HCT116 (cell line): Measurements from ENCODE around the gene EVA1A. TPM values are rescaled to one million over a fixed set of nuclear protein-coding genes. Genes with fewer than 3 reads are reported as not detected.

Source experiments
- ATAC-seq: fragments of 200-7000 bp; cut with Tn5 transposase; 2 replicates; pipeline ENCODE4 v1.9.1; 2020; ENCODE audit warnings: mild to moderate bottlenecking, moderate library complexity
- BruUV-seq: library from RNA; stranded (reverse); fragments of 400-500 nt; replicated peaks from 2 replicates; lab custom pipeline; 2021; lab: Mats Ljungman, UMichigan
- CTCF ChIA-PET: fragments of 300-600 bp; sonication (Branson Sonifier 250); formaldehyde crosslinking; loops from one replicate; lab custom pipeline; 2021; ENCODE audit warnings: antibody characterized with exemption; lab: Charles Lee
- POLR2A ChIA-PET: fragments of 300-600, 350-600 bp; sonication (Branson Sonifier 250); formaldehyde crosslinking; loops from one replicate; lab custom pipeline; 2021; ENCODE audit warnings: antibody characterized with exemption; lab: Charles Lee
- RAD21 ChIA-PET, 2 experiments: fragments of 300-600 bp; sonication (Branson Sonifier 250); formaldehyde crosslinking; loops; one replicate each; lab custom pipeline; 2023; ENCODE audit warnings: low total read pairs in 2 of 2; ENCODE audit not compliant: uncharacterized antibody in 2 of 2, unreplicated experiment in 2 of 2, low non-redundant PET in 1 of 2; lab: Charles Lee
- DNase-seq: peaks from one replicate; pipeline ENCODE4 v3.0.0-alpha.2; 2010; ENCODE audit warnings: low read depth, low spot score
- H2AFZ ChIP-seq: fragments of 200-600 bp; shearing (Covaris generic), sonication (generic); 2 replicates; pipeline ENCODE4 v1.6.1; 2017; ENCODE audit warnings: low read depth, mixed run types, mixed read lengths, antibody characterized with exemption, low read length; ENCODE audit not compliant: poor library complexity, severe bottlenecking
- H3K27ac ChIP-seq: 2 replicates; pipeline ENCODE4 v1.5.1; 2012; ENCODE audit warnings: low read depth, low read length
- H3K27me3 ChIP-seq: fragments of 200-600 bp; sonication (generic); 2 replicates; pipeline ENCODE4 v1.6.1; 2016; ENCODE audit warnings: mixed run types, low read length, mixed read lengths; ENCODE audit not compliant: insufficient read depth
- H3K36me3 ChIP-seq, 2 experiments: fragments of 200-500 bp in 1 of 2; fragments of 200-600 bp in 1 of 2; sonication (Bioruptor generic) in 1 of 2; sonication (generic) in 1 of 2; 2 replicates each; pipeline versions ENCODE4 v1.5.1 to v1.6.1; 2014 to 2016; ENCODE audit warnings: low read length in 2 of 2, inconsistent platforms in 1 of 2, mixed read lengths in 1 of 2, mixed run types in 1 of 2; ENCODE audit not compliant: insufficient read depth in 2 of 2, control insufficient read depth in 1 of 2
- H3K4me1 ChIP-seq, 2 experiments: fragments of 200-600 bp in 1 of 2; sonication (generic) in 1 of 2; 2 replicates each; pipeline versions ENCODE4 v1.5.1 to v1.6.1; 2012 to 2017; ENCODE audit warnings: low read length in 2 of 2, inconsistent platforms in 1 of 2, mild to moderate bottlenecking in 1 of 2, mixed read lengths in 1 of 2, mixed run types in 1 of 2, moderate library complexity in 1 of 2; ENCODE audit not compliant: insufficient read depth in 2 of 2, control insufficient read depth in 1 of 2
- H3K4me2 ChIP-seq: fragments of 200-600 bp; sonication (generic); 2 replicates; pipeline ENCODE4 v1.6.1; 2017; ENCODE audit warnings: mixed run types, low read length, mixed read lengths
- H3K4me3 ChIP-seq, 2 experiments: fragments of 200-600 bp in 1 of 2; sonication (generic) in 1 of 2; replicated peaks in 1 of 2; 2 replicates each; pipeline ENCODE4 v1.5.1; 2011 to 2016; ENCODE audit warnings: low read length in 2 of 2, control low read depth in 1 of 2, low read depth in 1 of 2, mild to moderate bottlenecking in 1 of 2, mixed read lengths in 1 of 2, mixed run types in 1 of 2
- H3K79me2 ChIP-seq: fragments of 200-600 bp; sonication (generic); 2 replicates; pipeline ENCODE4 v1.6.1; 2017; ENCODE audit warnings: mild to moderate bottlenecking, mixed run types, low read length, moderate library complexity, mixed read lengths; ENCODE audit not compliant: insufficient read depth
- H3K9ac ChIP-seq: fragments of 200-600 bp; sonication (generic); 2 replicates; pipeline ENCODE4 v1.6.1; 2016; ENCODE audit warnings: low read length, mixed read lengths
- H3K9me2 ChIP-seq: fragments of 200-600 bp; sonication (generic), shearing (Covaris generic); 2 replicates; pipeline ENCODE4 v1.6.1; 2017; ENCODE audit warnings: mixed run types, mild to moderate bottlenecking, moderate library complexity; ENCODE audit not compliant: insufficient read depth
- H3K9me3 ChIP-seq, 2 experiments: fragments of 200-500 bp in 1 of 2; fragments of 200-600 bp in 1 of 2; sonication (Bioruptor generic) in 1 of 2; sonication (generic) in 1 of 2; 2 replicates each; pipeline ENCODE4 v1.6.1; 2014 to 2017; ENCODE audit warnings: low read length in 2 of 2, mixed read lengths in 2 of 2, inconsistent platforms in 1 of 2, low read depth in 1 of 2, mild to moderate bottlenecking in 1 of 2, mixed run types in 1 of 2, moderate library complexity in 1 of 2; ENCODE audit not compliant: control insufficient read depth in 1 of 2, insufficient read depth in 1 of 2
- H4K20me1 ChIP-seq: fragments of 200-600 bp; sonication (generic), shearing (Covaris generic); 2 replicates; pipeline ENCODE4 v1.6.1; 2017; ENCODE audit warnings: mixed run types, mild to moderate bottlenecking, moderate library complexity; ENCODE audit not compliant: insufficient read depth
- ELF1 ChIP-seq: IDR thresholded peaks from 2 replicates; pipeline ENCODE4 v1.6.1; 2012; ENCODE audit warnings: low read depth, borderline replicate concordance
- EZH2 ChIP-seq: fragments of 200-600 bp; sonication (generic); IDR thresholded peaks from 2 replicates; pipeline ENCODE4 v1.6.1; 2017; ENCODE audit warnings: antibody characterized with exemption, mixed run types
- FOSL1 ChIP-seq: IDR thresholded peaks from 2 replicates; pipeline ENCODE4 v1.6.1; 2012; ENCODE audit warnings: low read depth
- SRF ChIP-seq: IDR thresholded peaks from 2 replicates; pipeline ENCODE4 v1.6.1; 2012; ENCODE audit warnings: low read depth
- intact Hi-C: fragments of 100-400 bp; cut with micrococcal nuclease; formaldehyde crosslinking; loops from 2 replicates; pipeline ENCODE4 v1.10.0; 2022
- total RNA-seq: library from RNA; stranded (reverse); gene quantifications from one replicate; pipeline ENCODE4 v1.2.1, GENCODE V29; 2021; ENCODE audit not compliant: unreplicated experiment
- TF ChIP-seq, protein P1 (sequence below): IDR thresholded peaks from 2 replicates; pipeline ENCODE4 v1.6.1; 2012; ENCODE audit warnings: low read depth

The EVA1A gene
- total RNA-seq, 1 experiment from 2014 or later = 2.8 TPM

DNA sequence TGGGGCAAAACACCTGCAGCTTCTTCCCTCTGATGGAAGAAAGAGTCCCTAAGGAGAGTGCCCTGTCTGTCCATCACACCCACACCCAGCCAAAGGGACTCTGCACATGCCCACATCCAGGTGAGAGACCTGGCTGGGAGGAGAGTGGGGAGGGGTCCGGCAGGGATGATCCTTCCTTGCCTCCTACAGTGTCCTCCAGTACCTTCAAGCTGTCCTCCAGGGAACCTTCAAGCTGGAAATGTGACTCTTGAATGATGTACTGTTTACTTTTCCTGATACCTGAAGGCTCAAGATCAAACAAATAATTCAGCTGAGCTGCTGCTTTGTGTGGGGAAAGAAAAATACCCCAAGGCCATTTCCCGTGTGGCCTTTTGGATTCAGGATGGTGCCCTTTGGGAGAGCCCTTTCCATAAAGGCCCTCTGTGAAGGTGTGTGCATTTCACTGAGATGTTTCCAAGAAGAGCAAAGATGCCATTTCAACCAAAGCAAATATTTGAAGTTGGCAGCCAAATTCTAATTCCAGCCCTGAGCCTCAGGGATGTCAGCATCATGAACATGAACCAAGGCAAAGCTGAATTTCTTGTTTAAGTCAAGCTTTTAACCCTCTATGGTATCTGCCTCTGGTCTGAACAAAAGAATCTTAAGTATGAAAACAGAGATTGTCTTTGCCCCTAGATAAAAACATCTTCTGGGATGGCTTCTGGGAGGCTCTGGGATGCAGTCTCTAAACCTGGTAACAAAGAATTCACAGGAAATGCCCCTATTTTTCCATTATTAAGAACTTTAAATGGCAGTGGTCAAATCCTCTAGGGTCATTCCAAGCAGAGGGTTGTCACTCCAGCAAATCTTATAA lies 11.1 kb downstream of the EVA1A start:
- DNase-seq (no peak), ATAC-seq (no peak)
- Histone ChIP-seq H3K36me3 (no peaks in the 10 kb centered on the region), H3K27me3 (peaks cover 29% of the 10 kb centered on the region; the same call in 1 of the 2 replicates), H3K4me3 (no peak overlapping the region), H3K27ac (no peak overlapping the region), H4K20me1 (no peaks in the 10 kb centered on the region), H3K9ac (no peak overlapping the region), H3K4me2 (no peak overlapping the region), H3K4me1 (peaks cover 0 to 9% of the 10 kb centered on the region in 2 experiments; a peak in 2 of 4 replicates), H3K9me3 (no peaks in the 10 kb centered on the region), H3K9me2 (no peaks in the 10 kb centered on the region), H3K79me2 (no peaks in the 10 kb centered on the region), H2AFZ (no peak overlapping the region)
- TF ChIP-seq EZH2 (no peak), SRF (no peak), FOSL1 (no peak), ELF1 (no peak)
- TF ChIP-seq, protein P1, sequence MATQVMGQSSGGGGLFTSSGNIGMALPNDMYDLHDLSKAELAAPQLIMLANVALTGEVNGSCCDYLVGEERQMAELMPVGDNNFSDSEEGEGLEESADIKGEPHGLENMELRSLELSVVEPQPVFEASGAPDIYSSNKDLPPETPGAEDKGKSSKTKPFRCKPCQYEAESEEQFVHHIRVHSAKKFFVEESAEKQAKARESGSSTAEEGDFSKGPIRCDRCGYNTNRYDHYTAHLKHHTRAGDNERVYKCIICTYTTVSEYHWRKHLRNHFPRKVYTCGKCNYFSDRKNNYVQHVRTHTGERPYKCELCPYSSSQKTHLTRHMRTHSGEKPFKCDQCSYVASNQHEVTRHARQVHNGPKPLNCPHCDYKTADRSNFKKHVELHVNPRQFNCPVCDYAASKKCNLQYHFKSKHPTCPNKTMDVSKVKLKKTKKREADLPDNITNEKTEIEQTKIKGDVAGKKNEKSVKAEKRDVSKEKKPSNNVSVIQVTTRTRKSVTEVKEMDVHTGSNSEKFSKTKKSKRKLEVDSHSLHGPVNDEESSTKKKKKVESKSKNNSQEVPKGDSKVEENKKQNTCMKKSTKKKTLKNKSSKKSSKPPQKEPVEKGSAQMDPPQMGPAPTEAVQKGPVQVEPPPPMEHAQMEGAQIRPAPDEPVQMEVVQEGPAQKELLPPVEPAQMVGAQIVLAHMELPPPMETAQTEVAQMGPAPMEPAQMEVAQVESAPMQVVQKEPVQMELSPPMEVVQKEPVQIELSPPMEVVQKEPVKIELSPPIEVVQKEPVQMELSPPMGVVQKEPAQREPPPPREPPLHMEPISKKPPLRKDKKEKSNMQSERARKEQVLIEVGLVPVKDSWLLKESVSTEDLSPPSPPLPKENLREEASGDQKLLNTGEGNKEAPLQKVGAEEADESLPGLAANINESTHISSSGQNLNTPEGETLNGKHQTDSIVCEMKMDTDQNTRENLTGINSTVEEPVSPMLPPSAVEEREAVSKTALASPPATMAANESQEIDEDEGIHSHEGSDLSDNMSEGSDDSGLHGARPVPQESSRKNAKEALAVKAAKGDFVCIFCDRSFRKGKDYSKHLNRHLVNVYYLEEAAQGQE = no peak
- RAD21 ChIA-PET = no interaction called here
- intact Hi-C loops = no loop called here
- CTCF ChIA-PET = no interaction called here
- POLR2A ChIA-PET = no interaction called here
- BruUV-seq = no TSS peak
